OCI-LY1 (cell line): ENCODE measurements around the gene IMPA2.

Experiments
- H2AFZ ChIP-seq: fragments of 200-600 bp; sonication (generic), shearing (Covaris generic); 2 replicates; pipeline ENCODE4 v1.6.0; 2014; ENCODE audit warnings: antibody characterized with exemption, mild to moderate bottlenecking, low read length
- H3F3A ChIP-seq: fragments of 200-600 bp; sonication (generic), shearing (Covaris generic); 2 replicates; pipeline ENCODE4 v1.6.0; 2014; ENCODE audit warnings: mild to moderate bottlenecking, antibody characterized with exemption, low read length, moderate library complexity; ENCODE audit not compliant: insufficient read depth
- H3K27ac ChIP-seq: fragments of 200-600 bp; sonication (generic); 2 replicates; pipeline ENCODE4 v1.5.1; 2014; ENCODE audit warnings: low read length, mixed run types, mild to moderate bottlenecking, low read depth; ENCODE audit not compliant: poor library complexity, severe bottlenecking
- H3K27me3 ChIP-seq: fragments of 200-600 bp; sonication (generic); 2 replicates; pipeline ENCODE4 v1.6.0; 2014; ENCODE audit warnings: antibody characterized with exemption, mild to moderate bottlenecking, low read length, moderate library complexity; ENCODE audit not compliant: insufficient read depth
- H3K36me3 ChIP-seq: fragments of 200-600 bp; sonication (generic); 2 replicates; pipeline ENCODE4 v1.6.1; 2014; ENCODE audit warnings: mild to moderate bottlenecking, antibody characterized with exemption, low read length, moderate library complexity, mixed read lengths; ENCODE audit not compliant: insufficient read depth
- H3K4me1 ChIP-seq: fragments of 200-600 bp; sonication (generic); 2 replicates; pipeline ENCODE4 v1.5.1; 2014; ENCODE audit warnings: mild to moderate bottlenecking, low read length, moderate library complexity; ENCODE audit not compliant: insufficient read depth, severe bottlenecking
- H3K4me2 ChIP-seq: fragments of 200-600 bp; sonication (generic), shearing (Covaris generic); 2 replicates; pipeline ENCODE4 v1.6.1; 2014; ENCODE audit warnings: low read length
- H3K4me3 ChIP-seq: fragments of 200-600 bp; sonication (generic); 2 replicates; pipeline ENCODE4 v1.5.1; 2014; ENCODE audit warnings: low read length, low read depth, mild to moderate bottlenecking, mixed read lengths; ENCODE audit not compliant: poor library complexity, severe bottlenecking
- H3K79me2 ChIP-seq: fragments of 200-600 bp; shearing (Covaris generic); 2 replicates; pipeline ENCODE4 v1.6.1; 2016; ENCODE audit warnings: mixed run types, low read length, mixed read lengths; ENCODE audit not compliant: insufficient read depth
- H3K9ac ChIP-seq: fragments of 200-600 bp; sonication (generic), shearing (Covaris generic); 2 replicates; pipeline ENCODE4 v1.6.1; 2014; ENCODE audit warnings: mild to moderate bottlenecking, low read length, mixed read lengths
- H3K9me2 ChIP-seq: fragments of 200-600 bp; sonication (generic), shearing (Covaris generic); 2 replicates; pipeline ENCODE4 v1.6.1; 2014; ENCODE audit warnings: low read depth, mild to moderate bottlenecking, low read length, mixed read lengths
- H3K9me3 ChIP-seq: fragments of 200-600 bp; shearing (Covaris generic); 2 replicates; pipeline ENCODE4 v1.6.1; 2014; ENCODE audit warnings: low read length, mixed read lengths
- H4K20me1 ChIP-seq: fragments of 200-600 bp; sonication (generic), shearing (Covaris generic); 2 replicates; pipeline ENCODE4 v1.6.0; 2016; ENCODE audit warnings: mild to moderate bottlenecking, low read length; ENCODE audit not compliant: insufficient read depth
- CTCF ChIP-seq: fragments of 200-600 bp; sonication (generic), shearing (Covaris generic); IDR thresholded peaks from 2 replicates; pipeline ENCODE4 v1.5.1; 2017; ENCODE audit warnings: mild to moderate bottlenecking, antibody characterized with exemption, low read length, moderate library complexity, mixed read lengths
- EZH2 ChIP-seq: fragments of 200-600 bp; sonication (generic), shearing (Covaris generic); IDR thresholded peaks from 2 replicates; pipeline ENCODE4 v1.8.0; 2017; ENCODE audit warnings: borderline replicate concordance, mixed run types, mild to moderate bottlenecking, antibody characterized with exemption, low read length, moderate library complexity, mixed read lengths

Gene IMPA2

GRCh38 chr18:12041561-12041960, 60.3 kb downstream of the IMPA2 start:
- no peak overlapping the region for H3K9ac ChIP-seq
- no peak overlapping the region for H3K4me3 ChIP-seq
- H2AFZ ChIP-seq = no peak overlapping the region
- no peak overlapping the region for H3K27ac ChIP-seq
- H3K9me2 ChIP-seq = no peaks in the 10 kb centered on the region
- no peak overlapping the region for H3K4me2 ChIP-seq
- no peaks in the 10 kb centered on the region for H3F3A ChIP-seq
- H3K9me3 ChIP-seq = no peaks in the 10 kb centered on the region
- TF ChIP-seq EZH2 = no peak
- TF ChIP-seq CTCF = no peak
- H3K36me3 ChIP-seq = no peaks in the 10 kb centered on the region
- no peaks in the 10 kb centered on the region for H3K79me2 ChIP-seq
- H4K20me1 ChIP-seq = no peaks in the 10 kb centered on the region
- H3K27me3 ChIP-seq = peaks cover 6% of the 10 kb centered on the region; the same call in 1 of the 2 replicates
- peaks cover 4% of the 10 kb centered on the region for H3K4me1 ChIP-seq

- Histone ChIP-seq H2AFZ (no peak overlapping the region), H3F3A (no peaks in the 10 kb centered on the region), H3K9me3 (no peaks in the 10 kb centered on the region), H3K9ac (no peak overlapping the region), H3K9me2 (no peaks in the 10 kb centered on the region), H3K27me3 (0 out of 2 replicates have a peak, but pooled peaks cover 6% of the 10 kb centered on the region), H3K4me2 (no peak overlapping the region), H3K36me3 (no peaks in the 10 kb centered on the region), H3K4me1 (peaks cover under 1% of the 10 kb centered on the region), H3K4me3 (no peak overlapping the region), H4K20me1 (no peaks in the 10 kb centered on the region), H3K27ac (no peak overlapping the region), H3K79me2 (no peaks in the 10 kb centered on the region)
- TF ChIP-seq EZH2 (no peak), CTCF (no peak)
Observed at GRCh38 chr18:12043811-12044210, 62.5 kb downstream of the IMPA2 start.

DNA sequence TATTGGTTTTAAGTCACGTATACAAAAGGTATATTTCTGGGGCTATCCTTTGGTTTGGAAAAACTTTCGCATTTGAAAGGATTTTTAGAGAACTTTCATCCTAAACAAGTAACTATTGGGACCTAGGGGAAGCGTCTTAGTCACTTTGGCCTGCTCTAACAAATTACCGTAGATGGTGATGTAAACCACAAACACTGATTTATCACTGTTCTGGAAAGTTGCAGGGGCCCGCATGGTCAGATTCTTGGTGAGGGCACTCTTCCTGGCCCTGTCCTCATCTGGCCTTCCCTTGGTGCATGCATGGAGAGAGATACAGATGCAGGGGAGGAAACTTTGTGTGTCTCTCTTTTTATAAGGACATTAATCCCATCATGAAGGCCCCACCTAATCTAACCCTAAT, 63.3 kb downstream of the IMPA2 start:
- Histone ChIP-seq H3K4me2 (no peak overlapping the region), H3K4me1 (no peaks in the 10 kb centered on the region)

More for the DNA sequence above, 63.3 kb downstream of the IMPA2 start:
- H4K20me1 ChIP-seq = no peaks in the 10 kb centered on the region
- H3K36me3 ChIP-seq = no peaks in the 10 kb centered on the region
- no peaks in the 10 kb centered on the region for H3K9me3 ChIP-seq
- no peaks in the 10 kb centered on the region for H3K79me2 ChIP-seq
- H3K4me3 ChIP-seq = no peak overlapping the region
- no peak for TF ChIP-seq EZH2
- no peak for TF ChIP-seq CTCF
- no peak overlapping the region for H2AFZ ChIP-seq
- H3F3A ChIP-seq = no peaks in the 10 kb centered on the region
- H3K27ac ChIP-seq = no peak overlapping the region
- H3K27me3 ChIP-seq = 0 out of 2 replicates have a peak, but pooled peaks cover 6% of the 10 kb centered on the region
- H3K9me2 ChIP-seq = no peaks in the 10 kb centered on the region
- no peak overlapping the region for H3K9ac ChIP-seq
